A673 (cell line): Measurements from ENCODE around the gene CHST1. TPM values are rescaled to one million over a fixed set of nuclear protein-coding genes. Genes with fewer than 3 reads are reported as not detected.

ENCODE experiments used
- BruUV-seq: library from RNA; stranded (reverse); fragments of 400-500 nt; replicated peaks from 2 replicates; lab custom pipeline; 2021; lab: Mats Ljungman, UMichigan
- CTCF ChIA-PET: fragments of 300-600 bp; sonication (Branson Sonifier 250); formaldehyde crosslinking; loops from one replicate; lab custom pipeline; 2022; ENCODE audit warnings: antibody characterized with exemption; lab: Charles Lee
- POLR2A ChIA-PET: fragments of 300-600 bp; sonication (Branson Sonifier 250); formaldehyde crosslinking; loops from one replicate; lab custom pipeline; 2022; ENCODE audit warnings: antibody characterized with exemption; ENCODE audit not compliant: low non-redundant PET; lab: Charles Lee
- DNase-seq: peaks from one replicate; pipeline ENCODE4 v3.0.0-alpha.2; 2015; ENCODE audit warnings: low spot score
- H3K27ac ChIP-seq: fragments of 200-600 bp; sonication (generic); 2 replicates; pipeline ENCODE4 v1.5.1; 2016; ENCODE audit warnings: mixed run types, low read depth, mild to moderate bottlenecking, mixed read lengths, antibody characterized with exemption, low read length; ENCODE audit not compliant: poor library complexity, severe bottlenecking
- H3K27me3 ChIP-seq: fragments of 200-600 bp; sonication (generic); replicated peaks from 2 replicates; pipeline ENCODE4 v1.6.1; 2017; ENCODE audit warnings: mixed run types, low read depth, mild to moderate bottlenecking, mixed read lengths, antibody characterized with exemption, low read length; ENCODE audit not compliant: insufficient read depth, poor library complexity
- H3K36me3 ChIP-seq: fragments of 200-600 bp; sonication (generic); 2 replicates; pipeline ENCODE4 v1.6.1; 2016; ENCODE audit warnings: mixed run types, mild to moderate bottlenecking, mixed read lengths, antibody characterized with exemption, low read length; ENCODE audit not compliant: insufficient read depth, poor library complexity, severe bottlenecking
- H3K4me1 ChIP-seq: fragments of 200-600 bp; sonication (generic); 2 replicates; pipeline ENCODE4 v1.6.1; 2017; ENCODE audit warnings: mixed run types, mild to moderate bottlenecking, mixed read lengths, antibody characterized with exemption, low read length; ENCODE audit not compliant: insufficient read depth, poor library complexity, severe bottlenecking
- H3K4me3 ChIP-seq: fragments of 200-600 bp; sonication (generic); 2 replicates; pipeline ENCODE4 v1.5.1; 2016; ENCODE audit warnings: low read depth, mixed run types, mild to moderate bottlenecking, mixed read lengths, low read length; ENCODE audit not compliant: poor library complexity, severe bottlenecking
- H3K9me3 ChIP-seq: fragments of 200-600 bp; sonication (generic); 2 replicates; pipeline ENCODE4 v1.6.1; 2016; ENCODE audit warnings: mixed run types, low read depth, mild to moderate bottlenecking, mixed read lengths, antibody characterized with exemption, low read length; ENCODE audit not compliant: poor library complexity, severe bottlenecking
- CTCF ChIP-seq: fragments of 300-800, 200-600 bp; sonication (generic); conservative IDR thresholded peaks from 2 replicates; pipeline ENCODE4 v1.5.1; 2017; ENCODE audit warnings: low read depth, mild to moderate bottlenecking, antibody characterized with exemption, low read length, moderate library complexity, mixed read lengths
- EZH2 ChIP-seq: fragments of 200-600 bp; sonication (generic); IDR thresholded peaks from 2 replicates; pipeline ENCODE4 v1.6.1; 2017; ENCODE audit warnings: borderline replicate concordance, low read depth, mild to moderate bottlenecking, mixed read lengths, antibody characterized with exemption, low read length; ENCODE audit not compliant: poor library complexity, severe bottlenecking
- intact Hi-C: fragments of 100-400 bp; cut with micrococcal nuclease; formaldehyde crosslinking; loops from one replicate; pipeline ENCODE4 v1.10.0; 2022; ENCODE audit not compliant: unreplicated experiment
- total RNA-seq: library from RNA; stranded (reverse); gene quantifications from 2 replicates; pipeline ENCODE4 v1.2.3, GENCODE V29; 2021

CHST1 gene
- total RNA-seq, 1 experiment from 2014 or later, result 17.0 TPM

GRCh38 chr11:45666648-45667642 lies 1.5 kb upstream of the CHST1 start:
- H3K36me3 ChIP-seq, result no peaks in the 10 kb centered on the region
- TF ChIP-seq CTCF (no peak), EZH2 (no peak)
- DNase-seq, result no peak
- BruUV-seq, result no TSS peak
- H3K4me1 ChIP-seq, result peaks cover 24% of the 10 kb centered on the region
- peaks cover 7% of the 10 kb centered on the region for H3K27me3 ChIP-seq
- ChIA-PET CTCF (interaction anchor here (0.5 to 1.4 kb wide), 3 partner anchors 12 to 429 kb away, joined by 3 to 6 read pairs (median 4); no protein-coding TSS in a partner anchor), POLR2A (interaction anchor here (0.6 to 0.8 kb wide), 3 partner anchors 10 to 223 kb away, joined by 3 to 4 read pairs (median 3); no protein-coding TSS in a partner anchor)
- no peak overlapping the region for H3K4me3 ChIP-seq
- no peaks in the 10 kb centered on the region for H3K9me3 ChIP-seq
- no peak overlapping the region for H3K27ac ChIP-seq
- intact Hi-C loops, result no loop called here

DNA sequence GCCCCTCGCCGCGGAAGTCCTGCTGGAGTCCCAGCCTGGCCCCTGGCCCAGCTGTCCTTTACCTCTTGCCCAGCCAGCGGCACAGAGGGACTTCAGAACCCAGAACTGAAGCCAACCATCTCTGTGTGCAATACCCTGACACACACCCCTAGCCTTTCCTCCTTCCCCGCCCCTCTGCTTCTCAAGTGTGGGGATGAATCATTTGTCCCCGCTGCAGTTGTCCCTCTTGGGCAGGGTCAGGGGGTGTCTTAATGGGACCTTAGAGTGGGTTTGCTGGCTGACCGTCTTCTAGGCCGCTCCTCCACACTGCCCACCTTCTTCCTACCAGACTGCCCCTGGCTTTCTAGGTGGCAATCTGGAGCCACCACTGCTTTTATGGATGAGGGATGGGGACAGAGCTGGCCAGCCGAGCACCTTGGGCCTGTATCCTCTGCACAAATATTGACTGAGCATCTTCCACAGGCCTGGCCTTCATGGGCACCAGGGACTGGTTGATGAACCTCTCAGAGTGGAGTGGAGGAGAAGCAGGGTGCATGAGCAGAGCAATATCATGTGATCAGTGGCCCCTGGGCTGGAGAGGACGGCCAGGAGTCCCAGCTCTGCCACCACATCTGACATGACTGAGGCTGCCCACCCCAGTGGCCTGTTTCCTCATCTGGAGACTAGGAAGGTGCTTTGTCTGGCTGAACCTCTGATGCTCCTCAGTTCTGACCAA lies 668 bp upstream of the CHST1 start:
- CTCF ChIA-PET, result interaction anchor here (0.8 to 1.4 kb wide), 2 partner anchors 11 to 106 kb away, joined by 3 to 4 read pairs; no protein-coding TSS in a partner anchor
- TF ChIP-seq EZH2 (no peak), CTCF (no peak)
- DNase-seq, result peak; percentile 46
- Histone ChIP-seq H3K27me3 (peaks cover 7% of the 10 kb centered on the region), H3K9me3 (no peaks in the 10 kb centered on the region), H3K4me1 (peaks cover 33% of the 10 kb centered on the region), H3K4me3 (peak overlapping the region; percentile 63), H3K36me3 (no peaks in the 10 kb centered on the region), H3K27ac (no peak overlapping the region)
- POLR2A ChIA-PET, result interaction anchor here (0.8 kb wide), 1 partner anchor 224 kb away, joined by 4 read pairs; no protein-coding TSS in a partner anchor
- BruUV-seq, result no TSS peak
- intact Hi-C loops, result no loop called here
